ENCODE results near the gene CHCHD5.
A peak's percentile ranks its signal among the peaks of the same experiment; 100 is the strongest.
"Not testable (repeated sequence)": the region's sequence is repeated elsewhere in the genome, so short reads cannot be mapped to it uniquely, and the experiment has no call there.

Gene CHCHD5

GRCh38 chr2:112542123-112542983, 42.1 kb upstream of the CHCHD5 start, which contains the start of gene POLR1B:
TSS of gene POLR1B (plus strand) at chr2:112542465. CDS start at chr2:112542495, 30 bp downstream.
- H3K9me3 Mint-ChIP-seq = no peaks in the 10 kb centered on the region
- H3K27ac Mint-ChIP-seq = no peak within 1 kb of the TSS
- peaks cover 5% of the 10 kb centered on the region for H3K4me1 Mint-ChIP-seq
- peaks cover 4% of the 10 kb centered on the region for H3K36me3 Mint-ChIP-seq (ENCODE audit: low read depth)
- no peak for TF ChIP-seq CTCF (IDR thresholded peaks at IDR 0.05; ENCODE audit: unreplicated experiment in 3 of 3)
- H3K4me3 Mint-ChIP-seq = no peak within 1 kb of the TSS
- peaks cover 3% of the 10 kb centered on the region for H3K27me3 Mint-ChIP-seq (ENCODE audit: low read depth)

- Mint-ChIP-seq H3K36me3 (ENCODE audit: low read depth) (peaks cover 9% of the 10 kb centered on the region), H3K4me3 (no peak overlapping the region), H3K9me3 (no peaks in the 10 kb centered on the region), H3K27me3 (ENCODE audit: low read depth) (peaks cover 3% of the 10 kb centered on the region), H3K4me1 (peaks cover 5% of the 10 kb centered on the region), H3K27ac (no peak overlapping the region)
- no peak for TF ChIP-seq CTCF (IDR thresholded peaks at IDR 0.05; ENCODE audit: unreplicated experiment in 3 of 3)
These were observed 41.3 kb upstream of the CHCHD5 start for GRCh38 chr2:112542984-112543661.

- Mint-ChIP-seq H3K4me1 (no peaks in the 10 kb centered on the region), H3K9me3 (no peaks in the 10 kb centered on the region), H3K27ac (peak overlapping the region in 2 of 3 experiments; percentile 6 to 8), H3K4me3 (no peak overlapping the region), H3K36me3 (ENCODE audit: low read depth) (peaks cover 39% of the 10 kb centered on the region), H3K27me3 (ENCODE audit: low read depth) (no peaks in the 10 kb centered on the region)
- no peak for TF ChIP-seq CTCF (IDR thresholded peaks at IDR 0.05; ENCODE audit: unreplicated experiment in 3 of 3)
These were observed 37.1 kb upstream of the CHCHD5 start for GRCh38 chr2:112547333-112547732.

- Mint-ChIP-seq H3K27ac (no peak overlapping the region), H3K9me3 (no peaks in the 10 kb centered on the region)
These were observed 35.4 kb upstream of the CHCHD5 start for GRCh38 chr2:112548980-112549379.

GRCh38 chr2:112566104-112566503, 18.3 kb upstream of the CHCHD5 start:
- Mint-ChIP-seq H3K4me1 (no peaks in the 10 kb centered on the region), H3K27ac (no peak overlapping the region), H3K27me3 (ENCODE audit: low read depth) (no peaks in the 10 kb centered on the region), H3K36me3 (ENCODE audit: low read depth) (peaks cover 84% of the 10 kb centered on the region), H3K9me3 (no peaks in the 10 kb centered on the region), H3K4me3 (no peak overlapping the region)
- no peak for TF ChIP-seq CTCF (IDR thresholded peaks at IDR 0.05; ENCODE audit: unreplicated experiment in 3 of 3)

More at GRCh38 chr2:112548980-112549379, 35.4 kb upstream of the CHCHD5 start:
- H3K27me3 Mint-ChIP-seq (ENCODE audit: low read depth) = no peaks in the 10 kb centered on the region
- no peak for TF ChIP-seq CTCF (IDR thresholded peaks at IDR 0.05; ENCODE audit: unreplicated experiment in 3 of 3)
- no peaks in the 10 kb centered on the region for H3K4me1 Mint-ChIP-seq
- peaks cover 53% of the 10 kb centered on the region for H3K36me3 Mint-ChIP-seq (ENCODE audit: low read depth)
- H3K4me3 Mint-ChIP-seq = no peak overlapping the region

- not testable (repeated sequence) for H3K4me1 Mint-ChIP-seq; H3K27ac Mint-ChIP-seq; H3K9me3 Mint-ChIP-seq; H3K4me3 Mint-ChIP-seq; H3K27me3 Mint-ChIP-seq (ENCODE audit: low read depth)
- peaks cover 84% of the 10 kb centered on the region for H3K36me3 Mint-ChIP-seq (ENCODE audit: low read depth)
These were observed 17.9 kb upstream of the CHCHD5 start for GRCh38 chr2:112566508-112566907.

Measured in nephron (organoid).